Upper lobe of right lung (tissue), 1 donor: ENCODE results near the gene STING1. TPM values are rescaled to one million over a fixed set of nuclear protein-coding genes. Genes with fewer than 3 reads are reported as not detected.
A peak's percentile ranks its signal among the peaks of the same experiment; 100 is the strongest.

Source experiments
- ATAC-seq: fragments of 200-7000 bp; cut with Tn5 transposase; one replicate; pipeline ENCODE4 v1.9.1; 2020; ENCODE audit warnings: mild to moderate bottlenecking, moderate library complexity
- DNase-seq: peaks from one replicate; pipeline ENCODE4 v3.0.0-alpha.2; 2020
- H3K27ac ChIP-seq: fragments of 200-600 bp; one replicate; pipeline ENCODE4 v1.8.0; 2022
- H3K27me3 ChIP-seq: fragments of 200-600 bp; one replicate; pipeline ENCODE4 v1.8.0; 2022; ENCODE audit warnings: mild to moderate bottlenecking
- H3K36me3 ChIP-seq: fragments of 200-600 bp; one replicate; pipeline ENCODE4 v1.8.0; 2022
- H3K4me1 ChIP-seq: fragments of 200-600 bp; one replicate; pipeline ENCODE4 v1.8.0; 2022
- H3K4me3 ChIP-seq: fragments of 200-600 bp; one replicate; pipeline ENCODE4 v1.8.0; 2022; ENCODE audit warnings: mild to moderate bottlenecking
- H3K9me3 ChIP-seq: fragments of 200-600 bp; one replicate; pipeline ENCODE4 v1.8.0; 2022
- intact Hi-C: fragments of 100-400 bp; cut with DNase I; formaldehyde crosslinking; loops from one replicate; pipeline ENCODE4 v1.11.0; 2022
- total RNA-seq: library from RNA; stranded (reverse); fragmentation: NEBNext Ultra II Directional; extraction: Animal tissue kit (Norgen Biotek cat#: 25700); gene quantifications from one replicate; pipeline ENCODE4 v1.2.1, GENCODE V29; 2021
- TF ChIP-seq, protein P1 (sequence below): fragments of 200-600 bp; IDR thresholded peaks from one replicate; pipeline ENCODE4 v1.8.0; 2022; ENCODE audit warnings: antibody characterized with exemption
- donor health status: DM: no; HTN: yes; CAD: no; lungs with severe emphysema.

Gene STING1
- total RNA-seq, 1 donor from 2014 or later: 102 TPM

DNA sequence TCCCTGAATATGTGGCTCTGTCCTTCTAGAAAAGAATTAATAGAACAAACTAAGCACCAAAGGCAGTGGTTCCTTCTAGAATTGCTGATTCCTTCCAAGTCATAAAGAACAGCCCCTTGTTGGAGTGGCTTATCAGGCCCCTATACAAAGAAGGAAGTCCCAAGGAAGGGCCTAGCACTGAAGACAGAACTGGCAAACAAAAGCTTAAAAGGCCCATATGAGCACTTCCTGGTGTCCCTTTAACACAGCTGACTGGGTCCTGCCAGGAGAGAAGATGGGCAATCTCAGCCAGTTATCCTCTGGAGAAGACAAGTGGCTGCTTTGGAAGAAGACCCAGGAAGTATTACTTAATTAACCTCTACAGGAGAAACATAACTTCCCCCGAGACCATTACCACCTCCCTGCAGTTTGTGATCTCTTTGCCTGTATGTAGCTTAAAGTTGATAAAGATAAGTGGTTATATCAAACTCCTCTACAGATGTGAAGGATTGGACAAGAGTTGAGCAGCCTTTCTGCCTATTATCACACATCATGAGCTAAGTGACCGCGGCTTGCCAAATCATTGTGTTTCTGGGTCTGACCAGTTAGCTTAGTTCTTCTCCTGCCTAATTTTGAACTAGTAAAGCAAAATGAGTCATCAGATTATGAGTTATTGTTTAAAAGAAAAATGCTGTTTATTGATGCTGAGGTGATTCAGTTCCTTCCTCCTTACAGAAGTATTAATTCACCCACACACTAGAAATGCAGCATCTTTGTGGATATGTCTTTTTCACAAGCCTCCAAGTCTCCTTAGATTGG is 13.3 kb upstream of the STING1 start:
- intact Hi-C loops: no loop called here
- H3K27ac ChIP-seq: no peak overlapping the region

DNA sequence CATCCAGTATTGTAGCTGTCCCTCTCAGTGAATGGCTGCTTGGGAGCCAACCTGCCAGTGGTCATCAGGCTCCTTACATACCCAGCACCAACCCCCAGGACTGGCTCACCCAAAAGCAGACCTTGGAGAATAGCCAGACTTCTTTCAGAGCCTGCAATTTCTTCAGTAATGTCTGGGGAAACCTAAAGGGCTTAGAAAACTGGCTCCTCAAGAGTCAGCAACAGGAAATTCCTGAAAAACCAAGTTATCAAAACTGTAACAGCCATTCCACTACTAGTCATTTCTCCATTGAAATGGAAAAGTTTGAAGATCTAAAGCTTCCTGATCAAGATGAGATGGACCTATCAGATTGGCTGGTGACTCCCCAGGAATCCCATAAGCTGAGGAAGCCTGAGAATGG is 12.3 kb upstream of the STING1 start:
- peaks cover 24% of the 10 kb centered on the region for H3K4me1 ChIP-seq
- no peak overlapping the region for H3K4me3 ChIP-seq
- ATAC-seq: no peak
- no peaks in the 10 kb centered on the region for H3K9me3 ChIP-seq
- no peaks in the 10 kb centered on the region for H3K36me3 ChIP-seq
- H3K27ac ChIP-seq: no peak overlapping the region
- DNase-seq: no peak
- TF ChIP-seq, protein P1, sequence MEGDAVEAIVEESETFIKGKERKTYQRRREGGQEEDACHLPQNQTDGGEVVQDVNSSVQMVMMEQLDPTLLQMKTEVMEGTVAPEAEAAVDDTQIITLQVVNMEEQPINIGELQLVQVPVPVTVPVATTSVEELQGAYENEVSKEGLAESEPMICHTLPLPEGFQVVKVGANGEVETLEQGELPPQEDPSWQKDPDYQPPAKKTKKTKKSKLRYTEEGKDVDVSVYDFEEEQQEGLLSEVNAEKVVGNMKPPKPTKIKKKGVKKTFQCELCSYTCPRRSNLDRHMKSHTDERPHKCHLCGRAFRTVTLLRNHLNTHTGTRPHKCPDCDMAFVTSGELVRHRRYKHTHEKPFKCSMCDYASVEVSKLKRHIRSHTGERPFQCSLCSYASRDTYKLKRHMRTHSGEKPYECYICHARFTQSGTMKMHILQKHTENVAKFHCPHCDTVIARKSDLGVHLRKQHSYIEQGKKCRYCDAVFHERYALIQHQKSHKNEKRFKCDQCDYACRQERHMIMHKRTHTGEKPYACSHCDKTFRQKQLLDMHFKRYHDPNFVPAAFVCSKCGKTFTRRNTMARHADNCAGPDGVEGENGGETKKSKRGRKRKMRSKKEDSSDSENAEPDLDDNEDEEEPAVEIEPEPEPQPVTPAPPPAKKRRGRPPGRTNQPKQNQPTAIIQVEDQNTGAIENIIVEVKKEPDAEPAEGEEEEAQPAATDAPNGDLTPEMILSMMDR: no peak
- intact Hi-C loops: no loop called here
- no peaks in the 10 kb centered on the region for H3K27me3 ChIP-seq

More for the DNA sequence above, 13.3 kb upstream of the STING1 start:
- TF ChIP-seq, protein P1: no peak
- no peaks in the 10 kb centered on the region for H3K27me3 ChIP-seq
- ATAC-seq (peak; percentile 44), DNase-seq (no peak)
- no peak overlapping the region for H3K4me3 ChIP-seq
- H3K4me1 ChIP-seq: peaks cover 24% of the 10 kb centered on the region
- no peaks in the 10 kb centered on the region for H3K9me3 ChIP-seq
- no peaks in the 10 kb centered on the region for H3K36me3 ChIP-seq

DNA sequence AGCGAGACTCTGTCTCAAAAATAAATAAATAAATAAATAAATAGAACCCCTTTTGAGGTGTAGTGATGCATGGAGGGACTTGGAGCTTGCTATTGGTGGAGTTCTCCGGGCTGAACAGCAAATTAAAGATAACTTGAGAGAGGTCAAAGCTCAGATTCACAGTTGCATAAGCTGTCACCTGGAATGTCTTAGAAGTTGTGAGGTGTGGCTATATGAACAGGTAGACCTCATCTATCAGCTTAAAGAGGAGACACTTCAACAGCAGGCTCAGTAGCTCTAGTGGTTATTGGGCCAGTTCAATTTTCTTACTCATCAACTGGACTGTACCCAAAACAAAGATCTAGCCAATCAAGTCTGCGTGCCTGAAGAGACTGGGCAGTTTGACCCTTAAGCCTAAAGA is 11.7 kb upstream of the STING1 start:
- TF ChIP-seq, protein P1: no peak
- Histone ChIP-seq H3K27ac (no peak overlapping the region), H3K27me3 (no peaks in the 10 kb centered on the region), H3K4me3 (no peak overlapping the region), H3K9me3 (no peaks in the 10 kb centered on the region), H3K4me1 (peaks cover 24% of the 10 kb centered on the region), H3K36me3 (no peaks in the 10 kb centered on the region)
- intact Hi-C loops: no loop called here
- DNase-seq: no peak
- no peak for ATAC-seq

DNA sequence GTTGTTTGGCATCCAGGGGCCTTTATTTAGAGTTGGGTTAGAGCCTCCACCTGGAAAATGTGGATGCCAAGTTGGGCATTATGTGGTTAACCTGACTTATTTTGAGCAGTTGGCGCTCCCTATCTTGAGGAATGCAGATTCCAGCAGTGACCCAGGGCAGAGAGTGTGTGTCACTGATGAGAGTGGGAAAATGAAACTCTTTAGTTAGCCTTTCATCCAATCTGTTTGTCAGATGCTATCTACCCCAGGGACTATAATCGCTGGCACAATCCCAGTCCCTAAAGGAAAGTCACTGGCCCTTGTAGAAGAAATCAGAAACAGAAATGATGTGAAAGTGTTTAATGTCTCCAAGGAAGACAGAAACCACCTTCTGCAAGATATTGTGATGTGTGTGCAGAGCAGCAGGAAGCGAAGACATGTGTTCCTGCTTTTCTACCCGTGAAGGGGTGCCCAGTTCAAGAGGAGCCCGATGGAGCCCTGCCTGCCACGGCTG is 10.2 kb upstream of the STING1 start:
- intact Hi-C loops: no loop called here
- ATAC-seq: peak; percentile 65
- Histone ChIP-seq H3K9me3 (no peaks in the 10 kb centered on the region), H3K4me1 (peaks cover 24% of the 10 kb centered on the region), H3K4me3 (no peak overlapping the region), H3K27me3 (no peaks in the 10 kb centered on the region), H3K36me3 (no peaks in the 10 kb centered on the region), H3K27ac (no peak overlapping the region)
- TF ChIP-seq, protein P1: no peak
- DNase-seq: no peak

DNA sequence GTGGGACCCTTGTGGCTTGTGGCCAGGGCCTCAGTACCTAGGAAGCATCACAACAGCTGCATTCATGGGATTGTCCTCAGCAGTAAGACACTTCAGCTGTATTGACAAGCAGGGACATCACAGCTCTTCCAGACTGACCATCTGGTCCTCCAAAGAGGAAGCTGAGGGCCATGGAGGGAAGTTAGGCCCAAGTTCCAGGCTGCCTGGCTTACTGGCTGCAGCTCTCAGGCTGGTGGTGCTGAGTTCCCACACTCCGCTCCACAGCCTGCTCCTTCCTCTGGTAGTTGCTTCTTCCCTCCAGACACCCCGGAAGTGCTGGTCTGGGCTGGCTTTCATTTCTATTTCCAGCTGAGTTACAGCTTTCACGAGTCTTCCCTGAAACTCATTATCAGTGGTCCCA is 5.7 kb upstream of the STING1 start:
- H3K9me3 ChIP-seq: no peaks in the 10 kb centered on the region
- no peaks in the 10 kb centered on the region for H3K27me3 ChIP-seq
- peaks cover 23% of the 10 kb centered on the region for H3K4me1 ChIP-seq
- ATAC-seq (peak; percentile 87), DNase-seq (no peak)
- H3K4me3 ChIP-seq: no peak overlapping the region
- H3K36me3 ChIP-seq: no peaks in the 10 kb centered on the region
- TF ChIP-seq, protein P1: no peak
- intact Hi-C loops: no loop called here
- H3K27ac ChIP-seq: peak overlapping the region; percentile 24
